ENCODE data around the gene PPP2R5B.

- TF ChIP-seq CTCF (IDR thresholded peaks at IDR 0.05 in 4 of 5, conservative IDR thresholded peaks at IDR 0.05 in 1 of 5) = no peak
- TF ChIP-seq POLR2A (IDR thresholded peaks at IDR 0.05) = no peak
These were observed 18.8 kb upstream of the PPP2R5B start for GRCh38 chr11:64905516-64906313.
